HG03378 (cell line): Measurements from ENCODE around the gene TBL3.
A peak's percentile ranks its signal among the peaks of the same experiment; 100 is the strongest.
"Not testable (repeated sequence)": the region's sequence is repeated elsewhere in the genome, so short reads cannot be mapped to it uniquely, and the experiment has no call there.

Source experiments
- ATAC-seq: cut with Tn5 transposase; IDR thresholded peaks from one replicate; pipeline ENCODE4 v1.9.1; 2021; ENCODE audit warnings: mild to moderate bottlenecking, moderate library complexity; ENCODE audit not compliant: unreplicated experiment

Gene TBL3

DNA sequence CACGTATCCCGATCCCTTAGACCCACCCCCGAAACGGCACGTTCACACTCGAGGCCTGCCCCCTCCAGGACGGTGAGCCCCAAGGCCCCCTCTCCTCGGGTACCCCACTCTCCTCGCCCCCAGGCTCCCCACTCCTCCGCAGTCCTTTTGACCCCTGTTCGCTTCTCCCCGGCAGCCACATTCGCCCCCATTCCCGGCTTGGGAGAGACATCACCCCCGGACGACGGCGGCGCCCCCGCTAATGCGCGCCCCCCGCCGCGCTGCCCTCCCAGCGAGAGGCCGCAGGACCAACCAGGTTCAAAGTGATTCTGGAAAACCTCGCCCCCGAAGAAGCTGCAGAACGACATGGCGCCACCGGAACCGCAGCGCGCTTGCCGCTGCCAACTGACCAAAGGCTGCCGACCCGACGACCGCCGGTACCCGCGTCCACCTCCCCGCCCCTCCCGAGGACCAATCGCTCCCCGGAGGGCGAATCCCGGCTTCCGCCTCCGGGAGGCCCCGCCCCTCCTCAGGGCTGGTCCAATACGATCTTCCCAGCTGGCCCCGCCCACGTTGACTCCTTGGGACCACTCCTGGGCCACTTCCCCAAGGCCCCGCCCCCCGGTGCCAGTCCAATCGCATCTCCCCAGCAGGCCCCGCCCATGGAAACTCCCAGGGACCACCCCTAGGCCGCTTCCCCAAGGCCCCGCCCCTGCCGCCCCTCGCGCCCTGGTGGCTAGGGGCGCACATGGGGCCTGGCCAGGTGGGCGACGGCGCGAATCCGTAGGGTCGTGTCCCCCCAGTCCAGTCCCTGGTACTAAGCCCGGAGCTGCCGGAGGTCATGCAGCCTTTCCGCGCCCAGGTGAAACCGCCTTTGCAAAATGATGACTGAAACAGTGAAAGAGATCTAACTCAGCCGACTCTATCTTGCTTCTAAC, 28.8 kb upstream of the TBL3 start, which contains the start of gene MSRB1:
TSS of gene MSRB1 (minus strand) at position 390 of the 917 bp plus-strand sequence. CDS start at position 347, 43 bp downstream.
- peak; percentile 79 for ATAC-seq

DNA sequence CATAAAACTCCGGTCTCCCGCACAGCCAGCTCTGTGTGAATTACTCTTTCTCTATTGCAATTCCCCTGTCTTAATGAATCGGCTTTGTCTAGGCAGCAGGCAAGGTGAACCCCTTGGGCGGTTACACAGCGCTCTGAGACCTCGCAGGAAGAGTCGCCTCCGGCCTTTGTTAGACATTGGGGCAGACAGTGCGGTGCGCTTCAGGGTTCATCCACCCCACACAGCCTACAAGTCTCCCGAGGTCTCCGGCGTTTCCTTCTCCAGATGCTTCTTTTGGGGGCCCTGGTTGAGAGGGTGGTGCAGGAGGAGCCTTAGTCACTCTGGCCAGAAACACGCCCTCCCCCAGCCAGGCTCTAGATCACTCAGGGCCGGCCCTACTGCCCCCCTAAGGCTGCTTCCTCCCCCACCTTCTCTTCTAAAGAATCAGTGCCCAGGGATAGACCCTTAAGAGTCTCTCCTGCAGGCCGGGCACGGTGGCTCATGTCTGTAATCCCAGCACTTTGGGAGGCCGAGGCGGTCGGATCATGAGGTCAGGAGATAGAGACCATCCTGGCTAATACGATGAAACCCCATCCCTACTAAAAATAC, 27.1 kb upstream of the TBL3 start:
- no peak for ATAC-seq

DNA sequence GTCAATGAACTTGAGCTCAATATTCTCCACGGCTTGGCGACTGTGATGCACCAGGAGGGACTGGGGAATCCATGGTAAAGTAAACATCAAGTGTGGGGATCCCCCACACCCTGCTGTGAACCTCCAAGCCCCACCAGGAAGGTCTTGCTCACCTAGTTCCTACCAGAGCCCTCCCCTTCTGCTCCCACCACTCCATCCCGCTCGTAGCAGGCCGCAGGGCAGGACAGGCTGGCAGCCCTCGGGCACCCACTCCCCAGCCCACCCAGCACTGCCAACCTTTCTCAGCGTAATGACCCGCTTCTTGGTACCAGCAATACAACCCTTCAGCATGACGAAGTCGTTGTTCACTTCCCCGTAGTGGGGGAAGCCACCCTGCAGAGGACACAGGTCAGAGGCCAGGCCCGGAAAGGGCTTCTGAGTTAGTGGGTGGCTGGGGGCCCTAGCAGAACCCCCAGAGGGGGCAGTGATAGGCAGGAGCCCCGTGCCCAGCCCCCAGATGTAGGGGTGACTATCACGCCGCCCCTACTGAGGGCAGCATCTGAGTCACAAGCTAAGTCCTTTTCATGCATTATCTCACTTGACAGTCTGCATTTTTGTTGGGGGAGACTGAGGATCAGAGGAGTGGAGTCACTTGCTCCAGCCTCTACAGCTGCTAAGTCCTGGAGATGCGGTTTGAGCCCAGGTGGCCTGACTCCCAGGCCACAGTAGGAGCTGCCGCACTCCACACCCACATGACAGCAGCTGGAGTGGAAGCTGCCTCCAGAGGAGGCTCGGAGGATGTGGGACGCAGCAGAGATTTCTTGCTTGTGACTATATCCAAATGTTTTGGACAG, 26.1 kb upstream of the TBL3 start:
- no peak for ATAC-seq

DNA sequence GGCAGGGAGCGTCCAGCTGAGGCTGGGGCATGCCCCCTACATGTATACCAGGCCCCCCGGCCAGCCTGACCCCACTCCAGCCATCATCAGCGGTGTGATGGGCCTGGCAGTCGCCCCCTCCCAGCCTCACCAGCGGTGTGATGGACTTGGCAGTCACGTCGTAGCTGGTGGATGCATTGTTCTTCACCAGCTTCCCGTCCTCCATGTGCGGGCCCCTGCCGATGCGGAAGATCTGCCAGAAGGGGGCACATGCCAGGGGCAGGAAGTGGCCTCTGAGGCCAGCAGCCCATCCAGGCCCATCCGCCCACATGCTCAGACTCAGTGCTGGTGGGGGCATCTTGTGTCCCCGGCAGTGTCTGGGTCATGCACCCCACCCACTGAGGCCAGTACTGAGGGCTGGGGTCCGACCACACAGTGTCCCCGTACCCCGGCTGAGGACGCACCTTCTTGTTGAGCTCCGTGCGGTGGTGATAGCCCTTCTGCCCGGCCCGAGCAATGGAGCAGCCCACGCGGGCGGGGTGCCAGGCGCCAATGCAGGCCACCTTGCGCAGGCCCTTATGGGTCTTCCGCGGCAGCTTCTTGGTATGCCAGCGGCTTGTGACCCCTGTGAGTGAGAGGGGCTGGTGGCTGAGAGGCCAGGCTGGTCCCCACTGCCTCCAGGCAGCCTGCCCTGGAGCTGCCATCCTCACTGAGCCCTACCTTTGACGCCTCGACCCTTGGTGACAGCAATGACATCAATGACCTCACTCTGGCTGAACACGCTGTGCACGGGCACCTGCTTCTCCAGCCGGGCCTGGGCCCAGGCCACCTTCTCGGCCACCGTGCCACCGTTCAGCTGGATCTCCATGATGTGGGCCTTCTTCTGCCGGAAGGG, 25.1 kb upstream of the TBL3 start:
- no peak for ATAC-seq

- no peak for ATAC-seq
These were observed 24.5 kb upstream of the TBL3 start for GRCh38 chr16:1947369-1947670.

DNA sequence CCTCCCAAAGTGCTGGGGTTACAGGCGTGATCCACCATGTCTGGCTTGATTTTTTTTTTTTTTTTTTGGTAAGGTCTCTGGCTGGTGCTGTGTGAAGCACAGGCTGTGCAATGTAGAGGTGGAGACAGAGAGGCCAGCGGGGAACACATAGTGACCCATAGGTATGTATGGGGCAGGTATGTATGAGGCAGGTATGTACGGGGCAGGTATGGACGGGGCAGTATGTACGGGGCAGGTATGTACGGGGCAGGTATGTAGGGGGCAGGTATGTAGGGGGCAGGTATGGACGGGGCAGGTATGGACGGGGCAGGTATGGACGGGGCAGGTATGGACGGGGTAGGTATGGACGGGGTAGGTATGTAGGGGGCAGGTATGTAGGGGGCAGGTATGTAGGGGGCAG, 22.3 kb upstream of the TBL3 start:
- ATAC-seq: no peak

DNA sequence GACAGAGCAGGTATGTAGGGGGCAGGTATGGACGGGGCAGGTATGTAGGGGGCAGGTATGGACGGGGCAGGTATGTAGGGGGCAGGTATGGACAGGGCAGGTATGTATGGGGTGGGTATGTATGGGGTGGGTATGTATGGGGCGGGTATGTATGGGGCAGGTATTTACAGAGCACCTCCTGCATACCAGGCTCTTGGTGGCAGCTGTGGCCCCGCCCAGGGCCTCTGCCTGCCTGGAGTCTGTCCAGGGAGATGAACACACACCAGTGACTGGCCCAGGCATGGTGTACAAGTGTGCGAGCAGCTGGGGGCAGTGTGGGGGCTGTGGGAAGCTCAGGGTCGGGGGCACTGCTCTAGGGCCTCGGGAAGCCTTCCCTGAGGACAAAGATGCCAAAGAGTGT, 21.8 kb upstream of the TBL3 start:
- no peak for ATAC-seq

GRCh38 chr16:1950559-1950958, 21.3 kb upstream of the TBL3 start:
- ATAC-seq: no peak

- no peak for ATAC-seq
These were observed 18.1 kb upstream of the TBL3 start for GRCh38 chr16:1953734-1954133.

- ATAC-seq: not testable (repeated sequence)
These were observed 14.3 kb upstream of the TBL3 start for GRCh38 chr16:1957434-1958142.

DNA sequence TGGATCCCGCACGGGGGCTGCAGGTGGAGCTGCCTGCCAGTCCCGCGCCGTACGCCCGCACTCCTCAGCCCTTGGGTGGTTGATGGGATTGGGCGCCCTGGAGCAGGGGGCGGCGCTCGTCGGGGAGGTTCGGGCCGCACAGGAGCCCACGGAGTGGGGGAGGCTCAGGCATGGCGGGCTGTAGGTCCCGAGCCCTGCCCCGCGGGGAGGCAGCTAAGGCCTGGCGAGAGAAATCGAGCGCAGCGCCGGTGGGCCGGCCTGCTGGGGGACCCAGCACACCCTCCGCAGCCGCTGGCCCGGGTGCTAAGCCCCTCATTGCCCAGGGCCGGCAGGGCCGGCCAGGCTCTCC, 13.7 kb upstream of the TBL3 start:
- not testable (repeated sequence) for ATAC-seq

GRCh38 chr16:1958715-1959268, 13.1 kb upstream of the TBL3 start:
- ATAC-seq: peak; percentile 4

- ATAC-seq: peak; percentile 44
These were observed 12.4 kb upstream of the TBL3 start, which contains the start of gene NDUFB10 for GRCh38 chr16:1959269-1960039. Gene NDUFB10 (plus strand): TSS chr16:1959538. CDS start chr16:1959625, 87 bp downstream.

- ATAC-seq: no peak
These were observed 10.9 kb upstream of the TBL3 start for GRCh38 chr16:1960665-1961630.

DNA sequence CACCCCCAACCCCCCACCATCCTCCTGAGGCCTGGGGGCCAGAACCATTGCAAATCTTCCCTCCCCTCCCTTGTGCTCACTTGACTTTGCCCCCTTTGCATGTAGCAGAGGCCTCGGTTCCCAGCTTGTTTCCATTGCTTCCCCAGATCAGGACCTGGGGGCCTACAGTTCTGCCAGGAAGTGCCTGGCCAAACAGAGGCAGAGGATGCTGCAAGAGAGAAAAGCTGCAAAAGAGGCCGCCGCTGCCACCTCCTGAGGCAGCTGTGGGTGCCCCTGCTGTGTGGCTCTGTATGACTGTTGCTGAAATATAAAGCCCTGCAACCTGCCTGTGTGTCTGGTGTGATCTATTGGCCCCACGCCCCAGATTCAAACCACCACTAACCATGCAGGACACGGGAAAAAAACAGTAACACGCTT, 10.2 kb upstream of the TBL3 start:
- ATAC-seq: no peak

- not testable (repeated sequence) for ATAC-seq
These were observed 9.4 kb upstream of the TBL3 start for GRCh38 chr16:1962161-1963153.
